ENCODE data around the gene IRAG1.

IRAG1 gene

GRCh38 chr11:10663990-10664389 lies 29.6 kb downstream of the IRAG1 start:
- Mint-ChIP-seq H3K4me1 (peaks cover 10% of the 10 kb centered on the region), H3K27ac (no peak overlapping the region), H3K4me3 (no peak overlapping the region), H3K36me3 (no peaks in the 10 kb centered on the region), H3K27me3 (no peaks in the 10 kb centered on the region), H3K9me3 (no peaks in the 10 kb centered on the region)
- no peak for ATAC-seq

GRCh38 chr11:10663365-10663764 lies 30.2 kb downstream of the IRAG1 start:
- Mint-ChIP-seq H3K27ac (no peak overlapping the region), H3K36me3 (no peaks in the 10 kb centered on the region), H3K27me3 (no peaks in the 10 kb centered on the region), H3K4me1 (peaks cover 16% of the 10 kb centered on the region), H3K4me3 (no peak overlapping the region), H3K9me3 (no peaks in the 10 kb centered on the region)
- ATAC-seq = no peak

- ATAC-seq = no peak
- Mint-ChIP-seq H3K27ac (no peak overlapping the region), H3K36me3 (no peaks in the 10 kb centered on the region), H3K27me3 (no peaks in the 10 kb centered on the region), H3K4me3 (no peak overlapping the region), H3K9me3 (no peaks in the 10 kb centered on the region), H3K4me1 (peaks cover 37% of the 10 kb centered on the region)
Measured at GRCh38 chr11:10660323-10660722, 33.2 kb downstream of the IRAG1 start.

GRCh38 chr11:10659339-10660216 lies 34.0 kb downstream of the IRAG1 start:
- no peak overlapping the region for H3K4me3 Mint-ChIP-seq
- peak overlapping the region; percentile 61 for H3K27ac Mint-ChIP-seq
- H3K4me1 Mint-ChIP-seq = peaks cover 44% of the 10 kb centered on the region
- no peaks in the 10 kb centered on the region for H3K9me3 Mint-ChIP-seq
- H3K36me3 Mint-ChIP-seq = no peaks in the 10 kb centered on the region
- H3K27me3 Mint-ChIP-seq = no peaks in the 10 kb centered on the region
- ATAC-seq = no peak

GRCh38 chr11:10658621-10659338 lies 34.8 kb downstream of the IRAG1 start:
- Mint-ChIP-seq H3K27me3 (no peaks in the 10 kb centered on the region), H3K36me3 (no peaks in the 10 kb centered on the region), H3K27ac (peak overlapping the region; percentile 61), H3K4me1 (peaks cover 52% of the 10 kb centered on the region), H3K4me3 (no peak overlapping the region), H3K9me3 (no peaks in the 10 kb centered on the region)
- ATAC-seq = peak; percentile 2

- H3K27me3 Mint-ChIP-seq = no peaks in the 10 kb centered on the region
- H3K4me3 Mint-ChIP-seq = peak overlapping the region; percentile 65
- no peaks in the 10 kb centered on the region for H3K36me3 Mint-ChIP-seq
- ATAC-seq = peak; percentile 80
- no peaks in the 10 kb centered on the region for H3K9me3 Mint-ChIP-seq
- peaks cover 61% of the 10 kb centered on the region for H3K4me1 Mint-ChIP-seq
- H3K27ac Mint-ChIP-seq = peak overlapping the region; percentile 92
Measured at GRCh38 chr11:10657308-10658271, 36.0 kb downstream of the IRAG1 start.

GRCh38 chr11:10655943-10656576 lies 37.5 kb downstream of the IRAG1 start:
- ATAC-seq = no peak
- peak overlapping the region; percentile 33 for H3K27ac Mint-ChIP-seq
- no peaks in the 10 kb centered on the region for H3K36me3 Mint-ChIP-seq
- no peaks in the 10 kb centered on the region for H3K9me3 Mint-ChIP-seq
- H3K27me3 Mint-ChIP-seq = no peaks in the 10 kb centered on the region
- H3K4me1 Mint-ChIP-seq = peaks cover 63% of the 10 kb centered on the region
- H3K4me3 Mint-ChIP-seq = no peak overlapping the region

- no peaks in the 10 kb centered on the region for H3K36me3 Mint-ChIP-seq
- peaks cover 70% of the 10 kb centered on the region for H3K4me1 Mint-ChIP-seq
- H3K27me3 Mint-ChIP-seq = no peaks in the 10 kb centered on the region
- peak overlapping the region; percentile 33 for H3K27ac Mint-ChIP-seq
- no peaks in the 10 kb centered on the region for H3K9me3 Mint-ChIP-seq
- ATAC-seq = no peak
- H3K4me3 Mint-ChIP-seq = no peak overlapping the region
Measured at GRCh38 chr11:10655227-10655626, 38.3 kb downstream of the IRAG1 start.

- Mint-ChIP-seq H3K4me3 (no peak overlapping the region), H3K36me3 (no peaks in the 10 kb centered on the region), H3K27me3 (no peaks in the 10 kb centered on the region), H3K27ac (peak overlapping the region; percentile 63), H3K9me3 (no peaks in the 10 kb centered on the region), H3K4me1 (peaks cover 72% of the 10 kb centered on the region)
- no peak for ATAC-seq
Measured at GRCh38 chr11:10654811-10655150, 38.8 kb downstream of the IRAG1 start.

- Mint-ChIP-seq H3K9me3 (no peaks in the 10 kb centered on the region), H3K4me1 (peaks cover 72% of the 10 kb centered on the region), H3K36me3 (no peaks in the 10 kb centered on the region), H3K27me3 (no peaks in the 10 kb centered on the region), H3K27ac (peak overlapping the region; percentile 63), H3K4me3 (no peak overlapping the region)
- peak; percentile 73 for ATAC-seq
Measured at GRCh38 chr11:10653946-10654810, 39.4 kb downstream of the IRAG1 start.

GRCh38 chr11:10653261-10653660 lies 40.3 kb downstream of the IRAG1 start:
- Mint-ChIP-seq H3K27me3 (no peaks in the 10 kb centered on the region), H3K4me1 (peaks cover 69% of the 10 kb centered on the region), H3K9me3 (no peaks in the 10 kb centered on the region), H3K36me3 (no peaks in the 10 kb centered on the region), H3K4me3 (no peak overlapping the region), H3K27ac (peak overlapping the region; percentile 75)
- ATAC-seq = no peak

GRCh38 chr11:10651656-10652361 lies 41.7 kb downstream of the IRAG1 start:
- ATAC-seq = no peak
- Mint-ChIP-seq H3K9me3 (no peaks in the 10 kb centered on the region), H3K36me3 (no peaks in the 10 kb centered on the region), H3K27ac (peak overlapping the region; percentile 17), H3K27me3 (no peaks in the 10 kb centered on the region), H3K4me3 (no peak overlapping the region), H3K4me1 (peaks cover 66% of the 10 kb centered on the region)

GRCh38 chr11:10650630-10651029 lies 42.9 kb downstream of the IRAG1 start:
- Mint-ChIP-seq H3K27me3 (no peaks in the 10 kb centered on the region), H3K9me3 (no peaks in the 10 kb centered on the region), H3K36me3 (no peaks in the 10 kb centered on the region), H3K27ac (peak overlapping the region; percentile 58), H3K4me3 (no peak overlapping the region), H3K4me1 (peaks cover 69% of the 10 kb centered on the region)
- no peak for ATAC-seq
